H1 (cell line): ENCODE data around the gene RUNX1. TPM values are rescaled to one million over a fixed set of nuclear protein-coding genes. Genes with fewer than 3 reads are reported as not detected.

Source experiments
- CTCF ChIA-PET: fragments of 300-600 bp; sonication (Branson Sonifier 250); formaldehyde crosslinking; loops from one replicate; lab custom pipeline; 2021; ENCODE audit not compliant: partially characterized antibody; lab: Charles Lee
- POLR2A ChIA-PET: fragments of 300-600 bp; sonication (Branson Sonifier 250); formaldehyde crosslinking; loops from one replicate; lab custom pipeline; 2021; ENCODE audit warnings: inconsistent platforms; ENCODE audit not compliant: partially characterized antibody; lab: Charles Lee
- DNase-seq, 2 experiments: peaks; one replicate each; pipeline versions ENCODE4 v3.0.0 to v3.0.0-alpha.2; 2010 to 2022; ENCODE audit warnings: low spot score in 2 of 2, low read depth in 1 of 2, mixed read lengths in 1 of 2
- FAIRE-seq: peaks from 2 replicates; lab custom pipeline; 2011; peaks lifted over from hg19 to GRCh38; lab: Jason Lieb, UNC
- H2AFZ ChIP-seq: 2 replicates; pipeline ENCODE4 v1.8.1; 2012; ENCODE audit warnings: low read length, inconsistent platforms
- H2AK5ac ChIP-seq: 2 replicates; pipeline ENCODE4 v1.6.1; 2013; ENCODE audit warnings: low read depth, low read length
- H2BK120ac ChIP-seq: replicated peaks from 2 replicates; pipeline ENCODE3; 2013; ENCODE audit warnings: low read depth, low read length, inconsistent platforms
- H2BK12ac ChIP-seq: 2 replicates; pipeline ENCODE4 v1.6.1; 2013; ENCODE audit warnings: low read depth, low read length
- H2BK15ac ChIP-seq: 2 replicates; pipeline ENCODE4 v1.6.1; 2013; ENCODE audit warnings: low read length
- H2BK20ac ChIP-seq: 2 replicates; pipeline ENCODE4 v1.6.1; 2013; ENCODE audit warnings: low read length
- H2BK5ac ChIP-seq: 2 replicates; pipeline ENCODE4 v1.6.1; 2013; ENCODE audit warnings: low read depth, low read length
- H3K14ac ChIP-seq: 2 replicates; pipeline ENCODE4 v1.6.1; 2013; ENCODE audit warnings: inconsistent platforms; ENCODE audit not compliant: insufficient read length
- H3K18ac ChIP-seq: 2 replicates; pipeline ENCODE4 v1.6.1; 2013; ENCODE audit warnings: low read length; ENCODE audit errors: extremely low read depth
- H3K23ac ChIP-seq: 2 replicates; pipeline ENCODE4 v1.6.1; 2013; ENCODE audit warnings: inconsistent platforms; ENCODE audit not compliant: insufficient read length
- H3K23me2 ChIP-seq: 2 replicates; pipeline ENCODE4 v1.6.1; 2013; ENCODE audit warnings: low read depth, low read length
- H3K27ac ChIP-seq: 2 replicates; pipeline ENCODE4 v1.6.1; 2011; ENCODE audit warnings: low read depth, low read length, inconsistent platforms
- H3K27me3 ChIP-seq, 4 experiments: replicated peaks in 1 of 4; 1 replicate in 1 of 4; 2 replicates in 3 of 4; pipeline versions ENCODE4 v1.6.1 to v1.8.1; 2011 to 2013; ENCODE audit warnings: low read length in 3 of 4, mild to moderate bottlenecking in 3 of 4, inconsistent platforms in 2 of 4, mixed read lengths in 2 of 4, moderate library complexity in 1 of 4; ENCODE audit not compliant: control insufficient read depth in 3 of 4, insufficient read depth in 3 of 4; ENCODE audit errors: extremely low read depth in 1 of 4
- H3K36me3 ChIP-seq, 4 experiments: 2 replicates each; pipeline versions ENCODE4 v1.6.1 to v1.8.1; 2011 to 2013; ENCODE audit warnings: mild to moderate bottlenecking in 4 of 4, low read length in 3 of 4, moderate library complexity in 2 of 4, control low read depth in 1 of 4, inconsistent platforms in 1 of 4; ENCODE audit not compliant: insufficient read depth in 4 of 4, control insufficient read depth in 2 of 4
- H3K4ac ChIP-seq: replicated peaks from 2 replicates; pipeline ENCODE3; 2013; ENCODE audit warnings: low read length, low read depth, mixed read lengths, inconsistent platforms; ENCODE audit not compliant: insufficient read length
- H3K4me1 ChIP-seq, 4 experiments: replicated peaks in 1 of 4; 1 replicate in 1 of 4; 2 replicates in 3 of 4; pipeline versions ENCODE4 v1.6.1 to v1.8.1; 2011 to 2013; ENCODE audit warnings: low read length in 3 of 4, inconsistent platforms in 2 of 4, mixed read lengths in 1 of 4; ENCODE audit not compliant: insufficient read depth in 4 of 4, control insufficient read depth in 3 of 4
- H3K4me2 ChIP-seq, 2 experiments: 2 replicates each; pipeline versions ENCODE4 v1.6.1 to v1.8.1; 2011 to 2013; ENCODE audit warnings: low read depth in 2 of 2, low read length in 2 of 2, control low read depth in 1 of 2, inconsistent platforms in 1 of 2, mild to moderate bottlenecking in 1 of 2; ENCODE audit not compliant: insufficient read depth in 1 of 2
- H3K4me3 ChIP-seq, 4 experiments: fragments of 200-600, 300-600 bp in 1 of 4; sonication (generic), shearing (Covaris generic), sonication (Bioruptor Twin) in 1 of 4; 2 replicates each; pipeline versions ENCODE4 v1.5.1 to v1.8.1; 2011 to 2016; ENCODE audit warnings: low read length in 4 of 4, low read depth in 3 of 4, control low read depth in 2 of 4, inconsistent platforms in 2 of 4, mild to moderate bottlenecking in 2 of 4, mixed read lengths in 1 of 4, moderate library complexity in 1 of 4; ENCODE audit not compliant: insufficient read depth in 2 of 4; ENCODE audit errors: extremely low read depth in 1 of 4
- H3K56ac ChIP-seq: replicated peaks from 2 replicates; pipeline ENCODE3; 2013; ENCODE audit warnings: low read depth, mild to moderate bottlenecking, mixed read lengths, low read length, inconsistent platforms; ENCODE audit not compliant: insufficient read length
- H3K79me1 ChIP-seq: 2 replicates; pipeline ENCODE4 v1.6.1; 2013; ENCODE audit warnings: low read depth, low read length, control low read depth
- H3K79me2 ChIP-seq, 2 experiments: 2 replicates each; pipeline versions ENCODE4 v1.6.1 to v1.8.1; 2012 to 2013; ENCODE audit warnings: low read length in 2 of 2, mild to moderate bottlenecking in 2 of 2, inconsistent platforms in 1 of 2; ENCODE audit not compliant: insufficient read depth in 2 of 2, control insufficient read depth in 1 of 2
- H3K9ac ChIP-seq, 4 experiments: replicated peaks in 1 of 4; 1 replicate in 1 of 4; 2 replicates in 3 of 4; pipeline versions ENCODE4 v1.6.1 to v1.8.1; 2011 to 2013; ENCODE audit warnings: low read depth in 3 of 4, low read length in 3 of 4, control low read depth in 2 of 4, mild to moderate bottlenecking in 2 of 4, moderate library complexity in 2 of 4, inconsistent platforms in 1 of 4; ENCODE audit errors: extremely low read depth in 1 of 4
- H3K9me3 ChIP-seq, 2 experiments: 2 replicates each; pipeline versions ENCODE4 v1.6.1 to v1.8.1; 2012 to 2013; ENCODE audit warnings: mild to moderate bottlenecking in 2 of 2, moderate library complexity in 2 of 2, control low read depth in 1 of 2, inconsistent platforms in 1 of 2, low read depth in 1 of 2, low read length in 1 of 2, mixed read lengths in 1 of 2; ENCODE audit not compliant: insufficient read depth in 2 of 2
- H4K20me1 ChIP-seq, 2 experiments: replicated peaks in 1 of 2; 2 replicates each; pipeline versions ENCODE3 to v1.8.1; 2011 to 2013; ENCODE audit warnings: inconsistent platforms in 2 of 2, low read length in 2 of 2, mild to moderate bottlenecking in 1 of 2; ENCODE audit not compliant: insufficient read depth in 2 of 2, control insufficient read depth in 1 of 2
- H4K5ac ChIP-seq: 2 replicates; pipeline ENCODE4 v1.6.1; 2013; ENCODE audit warnings: low read length, low read depth, mixed read lengths, inconsistent platforms; ENCODE audit not compliant: insufficient read length
- H4K8ac ChIP-seq: 2 replicates; pipeline ENCODE4 v1.8.0; 2013; ENCODE audit warnings: mild to moderate bottlenecking, moderate library complexity, low read length, inconsistent platforms; ENCODE audit not compliant: insufficient read depth; ENCODE audit errors: extremely low read depth
- H4K91ac ChIP-seq: replicated peaks from 2 replicates; pipeline ENCODE3; 2013; ENCODE audit warnings: low read length, mixed read lengths, inconsistent platforms; ENCODE audit not compliant: insufficient read length
- CREB1 ChIP-seq: IDR thresholded peaks from 2 replicates; pipeline ENCODE4 v1.6.1; 2012; ENCODE audit warnings: inconsistent platforms
- GTF2F1 ChIP-seq: IDR thresholded peaks from 2 replicates; pipeline ENCODE4 v1.6.1; 2012; ENCODE audit warnings: low read depth, low read length, improper control_type of control experiment, borderline replicate concordance
- RBBP5 ChIP-seq: IDR thresholded peaks from 2 replicates; pipeline ENCODE4 v1.7.1; 2012; ENCODE audit warnings: low read depth, mild to moderate bottlenecking, inconsistent platforms, low read length, moderate library complexity, borderline replicate concordance
- RXRA ChIP-seq: IDR thresholded peaks from 2 replicates; pipeline ENCODE4 v1.6.1; 2011; ENCODE audit warnings: low read depth, mild to moderate bottlenecking, low read length, moderate library complexity; ENCODE audit not compliant: insufficient read depth
- SAP30 ChIP-seq: fragments of 300-600 bp; sonication (generic); IDR thresholded peaks from 2 replicates; pipeline ENCODE4 v1.7.1; 2012; ENCODE audit warnings: low read length, moderate library complexity, mild to moderate bottlenecking, inconsistent platforms; ENCODE audit not compliant: insufficient read depth, insufficient replicate concordance
- TEAD4 ChIP-seq: IDR thresholded peaks from 2 replicates; pipeline ENCODE4 v1.6.1; 2012; ENCODE audit warnings: low read depth, low read length, inconsistent platforms, mixed read lengths
- WGBS, 2 experiments: shearing (Covaris generic) in 1 of 2; methylation state at CpG; one replicate each; pipeline versions ENCODE4 v1.1.6 to v1.1.7; 2013 to 2015; ENCODE audit warnings: low lambda C conversion rate in 2 of 2, mixed read lengths in 2 of 2, inconsistent platforms in 1 of 2, low coverage in 1 of 2, missing lambda C conversion rate in 1 of 2; ENCODE audit not compliant: insufficient replicate concordance in 2 of 2, insufficient coverage in 1 of 2, insufficient read length in 1 of 2; ENCODE audit errors: extremely low coverage in 1 of 2, missing lambda C conversion rate in 1 of 2; 5-methylcytosine and 5-hydroxymethylcytosine counted together
- polyA plus RNA-seq, 7 experiments: library from polyadenylated mRNA; depleted of rRNA in 3 of 7; stranded (reverse) in 5 of 7; unstranded in 2 of 7; fragments of >200 nt in 5 of 7; fragments of 200-250 nt in 2 of 7; gene quantifications; 1 replicate in 5 of 7; 2 replicates in 1 of 7; 4 replicates in 1 of 7; pipeline versions ENCODE4 v1.2.1 to v1.2.3, GENCODE V29; 2011 to 2013; ENCODE audit warnings: missing spikeins in 2 of 7, mixed read lengths in 2 of 7
- total RNA-seq: library from RNA; stranded (reverse); fragmentation: NEBNext Ultra II Directional; extraction: Animal tissue kit (Norgen Biotek cat#: 25700); gene quantifications from 2 replicates; pipeline ENCODE4 v1.2.1, GENCODE V29; 2021
- TF ChIP-seq, protein P1 (sequence below): IDR thresholded peaks from 2 replicates; pipeline ENCODE4 v1.6.1; 2012; ENCODE audit warnings: inconsistent platforms

The RUNX1 gene
- total and polyA plus RNA-seq, 2 of the 8 experiments (the other 6 are each of a cell fraction or from before 2014, with no cell fraction given) = 0.20 to 0.60 TPM

DNA sequence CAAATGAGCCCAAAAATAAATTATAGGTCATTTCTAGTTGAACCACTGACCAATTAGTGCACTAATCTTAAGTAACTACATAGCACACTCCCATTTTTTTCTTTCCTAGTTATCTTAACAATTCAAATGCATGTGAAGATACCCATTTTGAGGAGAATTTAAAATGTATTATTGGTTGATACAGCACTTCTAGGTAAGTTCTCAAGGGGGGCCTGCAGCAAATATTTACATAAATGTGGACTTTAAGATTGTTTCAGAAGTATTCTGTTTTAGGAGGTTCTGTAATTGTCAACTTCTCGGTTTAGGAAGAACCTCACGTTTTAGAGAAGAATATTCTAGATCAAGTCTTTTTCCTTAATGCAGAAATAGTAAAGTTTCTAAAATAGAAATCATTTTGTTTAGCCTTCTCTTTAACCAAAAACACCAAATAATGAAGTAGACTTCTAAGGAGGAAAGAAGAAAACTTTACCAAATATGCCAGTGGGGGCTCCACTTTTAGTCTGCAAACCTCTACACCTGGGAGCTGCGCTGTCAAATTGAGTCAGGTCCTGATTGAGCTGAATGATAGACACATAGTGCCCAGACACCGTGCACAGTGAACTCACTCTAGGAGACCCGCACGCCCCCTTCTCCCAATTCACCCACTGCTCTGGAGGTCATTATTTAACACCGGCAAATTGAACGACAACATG lies 144.4 kb downstream of the RUNX1 start:
- H3K79me1 ChIP-seq = no peaks in the 10 kb centered on the region
- FAIRE-seq (no peak), DNase-seq (no peak)
- H3K4ac ChIP-seq = no peak overlapping the region
- H3K18ac ChIP-seq = no peak overlapping the region
- H3K27me3 ChIP-seq = no peaks in the 10 kb centered on the region
- H3K14ac ChIP-seq = no peak overlapping the region
- H2AK5ac ChIP-seq = no peak overlapping the region
- H2BK120ac ChIP-seq = no peak overlapping the region
- no peaks in the 10 kb centered on the region for H4K20me1 ChIP-seq
- no peak overlapping the region for H3K9ac ChIP-seq
- no peak overlapping the region for H4K5ac ChIP-seq
- H3K23me2 ChIP-seq = no peaks in the 10 kb centered on the region; the same call in 1 of the 2 replicates
- no peak overlapping the region for H3K4me3 ChIP-seq
- H2AFZ ChIP-seq = no peak overlapping the region
- H3K79me2 ChIP-seq = no peaks in the 10 kb centered on the region
- H3K36me3 ChIP-seq = no peaks in the 10 kb centered on the region
- H3K4me1 ChIP-seq = no peaks in the 10 kb centered on the region; a peak in 1 of 7 replicates
- H2BK5ac ChIP-seq = no peak overlapping the region
- H3K9me3 ChIP-seq = no peaks in the 10 kb centered on the region
- ChIA-PET CTCF (interaction anchor here (0.8 kb wide), 1 partner anchor 14 kb away, joined by 3 read pairs; no protein-coding TSS in a partner anchor), POLR2A (no interaction called here)
- 86% methylated on average over 8 of the region's 8 CpGs; no CpG with 5 or more reads in 1 of the 2 experiments for WGBS, 2 experiments
- H3K27ac ChIP-seq = no peak overlapping the region
- H4K8ac ChIP-seq = no peak overlapping the region
- H4K91ac ChIP-seq = no peak overlapping the region
- H3K4me2 ChIP-seq = no peak overlapping the region
- H2BK15ac ChIP-seq = no peak overlapping the region
- H3K23ac ChIP-seq = no peak overlapping the region
- H2BK20ac ChIP-seq = no peak overlapping the region
- H3K56ac ChIP-seq = no peak overlapping the region
- no peak overlapping the region for H2BK12ac ChIP-seq
- TF ChIP-seq RBBP5 = no peak
- TF ChIP-seq SAP30 = no peak
- TF ChIP-seq RXRA = no peak
- TF ChIP-seq GTF2F1 = no peak
- TF ChIP-seq, protein P1, sequence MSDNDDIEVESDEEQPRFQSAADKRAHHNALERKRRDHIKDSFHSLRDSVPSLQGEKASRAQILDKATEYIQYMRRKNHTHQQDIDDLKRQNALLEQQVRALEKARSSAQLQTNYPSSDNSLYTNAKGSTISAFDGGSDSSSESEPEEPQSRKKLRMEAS = no peak
- no peak for TF ChIP-seq CREB1
- TF ChIP-seq TEAD4 = no peak
